Effector CD8-positive, alpha-beta T cell (primary cell): ENCODE measurements around the gene LRRC28.

ENCODE experiments used
- DNase-seq: peaks from one replicate; lab custom pipeline; 2025; lab: John Stamatoyannopoulos, UW

The LRRC28 gene

DNA sequence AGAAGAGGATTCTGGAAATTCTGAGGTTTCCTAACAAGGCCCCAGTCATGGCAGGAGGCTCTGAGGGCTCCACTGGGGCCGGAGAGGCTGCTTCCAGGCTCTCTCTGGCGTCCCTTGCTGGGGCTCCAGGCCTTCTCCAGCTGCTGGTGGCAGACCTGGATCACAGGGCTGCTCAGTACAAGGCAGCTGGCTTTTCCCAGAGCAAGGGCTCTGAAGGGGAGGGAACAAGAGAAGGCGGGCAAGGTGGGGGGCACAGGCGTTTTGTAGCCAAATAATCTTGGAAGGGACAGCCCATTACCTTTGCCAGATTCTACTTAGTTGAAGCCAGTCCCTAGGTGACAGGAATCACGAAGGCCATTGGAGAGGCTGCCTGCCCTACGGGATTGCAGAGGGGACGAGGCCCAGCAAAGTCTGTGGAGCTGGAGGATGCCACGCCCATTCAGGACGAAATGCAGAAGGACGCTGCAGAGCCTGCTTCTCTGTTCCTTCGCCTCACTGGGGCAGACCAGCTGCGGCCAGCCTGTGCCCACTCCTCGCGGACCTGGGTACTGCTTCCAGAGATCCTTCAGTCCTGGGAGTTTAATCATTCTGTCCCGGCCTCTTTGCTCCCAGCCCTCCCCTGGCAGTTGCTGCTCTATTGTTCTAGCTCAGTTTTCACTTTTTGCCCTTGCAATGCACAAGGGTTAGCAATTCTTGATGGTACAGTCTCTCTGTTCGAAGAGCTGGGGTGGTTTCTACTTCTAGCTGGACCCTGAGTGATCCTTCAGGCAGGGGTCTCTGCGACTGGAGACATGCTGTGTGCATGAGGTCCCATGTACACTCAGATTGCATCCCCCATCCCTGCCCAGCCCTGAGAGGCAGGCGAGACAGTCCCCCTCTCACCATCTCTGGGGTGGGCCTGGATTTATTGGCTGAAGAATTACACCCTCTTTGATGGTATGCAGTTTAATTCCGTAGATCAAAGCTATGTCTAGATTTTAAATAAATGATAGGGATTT lies 165.2 kb downstream of the LRRC28 start:
- no peak for DNase-seq

DNA sequence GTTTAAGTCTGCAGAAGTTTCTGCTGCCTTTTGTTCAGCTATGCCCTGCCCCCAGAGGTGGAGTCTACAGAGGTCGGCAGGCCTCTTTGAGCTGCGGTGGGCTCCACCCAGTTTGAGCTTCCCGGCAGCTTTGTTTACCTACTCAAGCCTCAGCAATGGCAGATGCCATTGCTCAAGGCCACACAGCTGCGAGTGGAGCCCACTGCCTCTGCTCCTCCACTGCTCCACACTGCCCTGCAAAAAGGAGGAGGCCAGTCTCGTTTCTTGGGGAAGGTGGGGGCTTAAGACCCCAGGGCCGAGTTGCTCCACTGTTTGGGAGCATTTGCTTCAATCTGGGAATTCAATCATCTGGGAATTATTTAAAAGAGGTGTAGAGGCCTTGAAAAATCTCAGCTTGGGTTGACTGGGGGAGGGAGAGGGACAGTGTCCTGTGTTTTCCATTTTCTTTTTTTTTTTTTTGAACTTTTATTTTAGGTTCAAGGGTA lies 169.9 kb downstream of the LRRC28 start:
- peak; percentile 7 for DNase-seq

DNA sequence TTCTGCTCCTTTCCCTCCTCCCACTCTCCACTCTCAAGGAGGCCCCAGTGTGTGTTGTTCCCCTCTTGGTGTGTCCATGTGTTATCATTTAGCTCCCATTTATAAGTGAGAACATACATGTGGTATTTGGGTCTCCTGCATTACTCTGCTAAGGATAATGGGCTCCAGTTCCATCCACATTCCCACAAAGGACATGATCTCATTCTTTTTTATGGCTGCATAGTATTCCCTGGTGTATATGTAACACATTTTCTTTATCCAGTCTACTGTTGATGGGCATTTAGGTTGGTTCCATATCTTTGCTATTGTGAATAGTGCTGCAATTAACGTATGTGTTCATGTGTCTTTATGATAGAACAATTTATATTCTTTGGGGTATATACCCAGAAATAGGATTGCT lies 170.5 kb downstream of the LRRC28 start:
- no peak for DNase-seq

DNA sequence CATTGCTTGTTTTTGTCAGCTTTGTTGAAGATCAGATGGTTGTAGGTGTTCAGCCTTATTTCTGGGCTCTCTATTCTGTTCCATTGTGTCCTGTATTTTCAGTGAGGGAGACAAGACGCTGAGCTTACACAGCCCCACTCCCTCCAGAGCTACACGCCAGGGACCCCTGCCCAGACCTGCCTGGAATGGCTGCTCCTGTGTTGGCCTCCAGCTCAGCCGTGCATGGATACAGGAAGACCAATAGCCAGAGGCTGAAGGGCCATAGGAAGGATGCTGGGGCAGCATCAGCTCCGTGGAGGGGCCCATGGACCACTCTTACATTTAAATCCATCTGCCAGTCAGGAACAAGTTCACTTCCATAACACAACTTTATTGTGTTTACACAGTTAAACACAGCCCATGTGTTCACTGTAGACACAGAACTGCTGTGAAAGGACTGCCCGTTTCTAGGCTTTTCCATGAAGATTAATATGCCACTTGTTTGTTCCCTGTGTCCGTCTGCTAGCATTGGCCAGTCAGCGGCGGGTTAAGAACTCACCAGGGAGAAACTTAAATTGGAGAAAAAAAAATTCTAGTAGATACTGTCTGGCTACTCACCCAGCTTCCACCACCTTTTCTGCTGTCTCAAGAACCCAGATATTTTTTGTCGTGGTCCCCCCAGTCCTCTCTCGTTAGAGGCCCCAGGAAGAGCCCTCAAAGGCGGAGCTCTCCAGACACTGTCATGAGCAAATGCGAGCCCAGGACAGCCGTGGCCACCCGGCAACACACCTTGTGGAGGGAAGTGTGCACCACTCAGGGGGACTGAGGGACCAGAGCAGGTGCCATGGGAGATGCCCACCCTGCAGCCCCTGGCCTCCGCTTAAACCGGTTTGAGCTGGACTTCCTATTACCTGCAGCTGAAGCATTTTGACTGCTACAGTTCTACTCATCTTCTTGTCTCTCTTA lies 172.2 kb downstream of the LRRC28 start:
- DNase-seq, result no peak

DNA sequence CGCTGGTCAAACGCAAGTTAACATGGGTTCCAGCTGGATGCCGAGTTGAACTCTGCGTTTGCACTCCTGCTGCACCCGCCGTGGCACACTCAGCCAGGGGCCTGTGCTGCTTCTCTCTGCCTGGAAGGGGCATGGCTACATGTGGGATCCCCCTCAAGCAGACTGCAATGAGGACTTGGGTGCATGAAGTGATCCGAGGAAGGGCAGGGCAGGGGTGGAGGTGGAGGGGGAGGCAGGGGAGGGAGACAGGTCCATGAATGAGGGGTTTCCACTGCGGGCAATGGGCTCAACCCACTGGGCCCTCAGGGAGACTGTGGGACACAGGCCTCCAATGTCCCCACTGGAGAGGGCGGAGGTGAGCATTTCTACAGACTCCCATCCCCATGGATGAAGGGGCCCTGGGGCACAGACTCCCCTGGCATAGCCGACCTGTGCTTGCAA lies 172.9 kb downstream of the LRRC28 start:
- DNase-seq, result no peak

DNA sequence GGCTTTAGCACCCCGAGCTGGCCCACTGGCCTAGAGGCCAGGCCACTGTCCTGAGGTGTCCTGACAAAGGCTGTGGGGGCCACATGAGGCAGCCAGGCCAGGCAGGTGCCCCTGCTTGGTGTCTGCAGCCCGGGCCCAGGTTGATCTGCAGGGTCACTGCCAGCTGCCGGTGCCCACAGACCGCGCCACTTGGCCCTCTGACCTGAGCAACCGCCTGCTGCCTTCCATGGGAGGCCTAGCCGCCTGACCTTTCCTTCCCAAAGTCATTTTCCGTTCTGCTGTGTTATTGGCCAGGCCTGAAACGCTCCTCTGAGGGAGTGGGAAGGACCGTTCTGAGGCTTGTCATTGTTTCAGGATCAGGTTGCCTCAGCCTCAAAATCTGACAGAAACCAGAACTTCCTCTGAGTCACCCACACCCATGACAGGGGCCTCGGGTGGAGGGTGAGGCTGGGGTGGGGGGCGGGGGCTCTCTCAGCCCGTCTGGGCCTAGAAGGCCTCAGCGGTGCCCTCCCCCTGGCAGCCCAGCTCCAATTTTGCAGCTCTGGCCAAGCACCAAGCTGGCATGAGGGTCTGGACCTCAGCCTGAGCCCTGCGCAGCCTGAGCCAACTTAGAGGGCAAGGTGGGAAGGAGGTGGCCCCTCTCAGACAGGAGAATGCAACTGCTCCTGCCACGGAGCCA lies 173.8 kb downstream of the LRRC28 start:
- DNase-seq, result peak; percentile 7

DNA sequence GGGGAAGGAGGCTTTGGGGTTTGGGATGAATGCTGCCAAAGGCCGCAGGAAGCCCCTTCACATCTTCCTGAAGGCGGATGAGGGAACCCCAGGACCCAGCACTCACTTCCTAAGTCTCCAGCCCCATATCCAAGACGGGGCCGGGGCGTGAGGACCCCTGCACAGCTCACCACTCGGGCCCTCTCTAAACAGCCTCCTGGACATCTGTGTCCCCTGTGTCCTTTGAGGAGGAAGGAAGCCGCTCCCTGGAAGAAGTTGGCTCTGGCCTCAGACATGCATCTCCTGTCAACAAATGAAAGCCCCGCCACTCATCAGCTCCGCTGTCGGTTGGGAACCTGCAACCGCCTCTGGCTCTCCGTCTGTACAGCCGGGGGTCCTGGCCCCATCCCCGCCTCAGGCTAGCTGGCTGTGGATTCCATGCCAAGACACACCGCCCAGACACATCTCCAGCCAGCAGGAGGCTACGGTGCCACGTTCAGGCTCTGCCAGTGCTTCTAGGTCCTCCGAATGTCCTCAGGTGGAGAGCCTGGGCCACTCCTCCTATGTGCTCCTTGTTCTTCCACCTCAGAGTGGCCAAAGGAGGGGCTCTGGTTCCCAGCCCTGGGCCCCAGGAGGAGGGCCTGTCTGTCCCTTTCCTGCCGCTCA lies 174.5 kb downstream of the LRRC28 start:
- no peak for DNase-seq

DNA sequence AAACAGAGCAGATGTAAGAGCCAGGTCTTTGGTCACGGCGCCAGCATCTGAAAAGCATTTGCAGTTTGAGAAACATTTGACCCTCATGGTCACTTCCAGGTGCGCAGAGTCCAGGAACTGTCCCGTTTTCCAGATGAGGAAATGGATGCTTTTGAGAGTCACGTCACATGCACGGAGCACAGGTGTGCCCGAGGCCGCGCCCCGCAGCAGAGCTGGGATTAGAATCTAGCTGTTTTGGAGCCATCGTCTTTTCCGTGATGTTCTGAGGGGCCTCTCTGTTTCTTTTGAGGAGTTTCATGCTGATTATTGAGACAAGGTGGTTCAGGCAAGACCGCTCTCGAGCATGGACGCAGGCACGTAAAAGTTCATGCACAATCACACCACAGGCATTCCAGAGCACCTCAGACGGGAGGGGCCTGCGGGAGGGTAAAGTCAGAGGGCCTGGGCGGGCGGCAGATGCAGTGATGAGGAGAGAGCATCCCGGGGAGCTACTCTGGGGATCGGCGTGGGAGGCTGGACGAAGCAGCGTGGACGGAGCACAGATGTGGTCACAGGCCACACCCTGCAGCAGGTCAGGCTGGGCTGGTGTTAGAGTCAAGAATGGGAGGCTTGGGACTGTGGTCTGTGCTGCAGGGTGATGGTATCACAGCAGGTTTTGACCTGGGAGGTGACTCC lies 175.3 kb downstream of the LRRC28 start:
- no peak for DNase-seq

DNA sequence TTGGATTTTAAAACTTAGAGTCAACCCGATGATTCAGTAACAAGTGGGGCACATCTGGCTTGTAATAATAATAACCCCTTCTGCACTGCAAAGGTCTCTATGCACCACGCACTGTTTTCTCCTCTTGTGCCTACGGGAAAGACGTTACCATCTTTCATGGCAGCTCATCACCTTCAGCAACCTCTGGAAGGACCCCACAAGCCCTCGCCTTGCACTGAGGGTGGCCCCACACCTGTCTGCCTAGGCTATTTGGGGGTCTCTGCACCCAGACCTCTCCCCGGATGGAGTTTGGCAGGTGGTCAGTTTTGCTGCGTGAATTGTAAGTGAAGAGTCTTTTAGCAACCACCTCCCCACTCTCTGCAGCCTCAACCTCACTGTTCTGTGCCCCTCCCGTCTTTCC lies 175.9 kb downstream of the LRRC28 start:
- no peak for DNase-seq

DNA sequence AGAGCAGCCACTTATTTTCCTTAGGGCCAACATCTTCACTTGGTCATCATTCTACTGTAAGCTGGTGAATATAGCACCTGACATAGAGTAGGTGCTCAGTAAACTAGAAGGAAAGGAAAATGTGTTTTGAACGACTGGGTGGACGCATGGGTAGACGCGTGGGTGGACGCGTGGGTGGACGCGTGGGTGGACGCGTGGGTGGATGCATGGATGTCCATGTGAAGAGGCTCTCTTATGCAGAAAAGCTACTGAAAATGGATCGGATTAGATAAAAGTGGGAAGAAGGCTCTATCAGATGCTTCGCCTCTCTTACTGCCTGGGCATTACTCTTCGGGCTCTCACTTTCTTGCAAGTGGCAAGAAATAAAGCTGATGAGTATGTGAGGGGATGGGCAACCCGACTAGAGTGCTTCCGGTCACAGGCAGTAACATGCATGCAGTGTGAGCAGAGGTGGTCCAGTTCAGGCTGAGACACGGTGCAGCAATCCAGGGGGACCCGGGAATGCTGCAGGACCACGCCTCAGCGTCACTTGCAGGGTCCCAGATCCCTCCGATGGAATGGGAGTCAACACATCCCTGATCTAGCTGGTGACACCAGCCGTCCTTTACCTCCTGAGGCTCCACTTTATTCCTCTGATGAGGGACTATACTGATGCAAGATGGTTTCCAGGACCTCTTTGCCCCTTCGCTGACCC lies 176.5 kb downstream of the LRRC28 start:
- DNase-seq, result no peak

DNA sequence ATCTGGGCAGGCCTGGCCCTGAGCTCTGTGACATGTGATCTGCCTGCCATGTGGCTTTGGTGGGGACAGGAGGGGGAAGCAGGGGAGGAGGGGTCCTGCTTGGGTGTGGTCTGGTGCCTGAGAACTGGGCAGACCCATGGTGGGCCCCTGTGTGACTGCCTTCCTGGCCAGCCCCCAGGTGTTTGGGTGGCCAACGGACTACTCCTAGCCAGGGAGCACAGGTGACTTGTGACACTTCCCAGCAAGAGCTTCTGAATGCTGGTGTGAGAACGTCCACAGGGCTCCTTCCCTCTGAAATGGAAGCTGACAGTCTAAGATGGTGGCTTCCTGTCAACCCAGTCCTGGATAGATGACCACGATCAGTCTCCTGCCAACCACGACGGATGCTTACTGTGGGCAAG lies 178.4 kb downstream of the LRRC28 start:
- DNase-seq, result no peak

DNA sequence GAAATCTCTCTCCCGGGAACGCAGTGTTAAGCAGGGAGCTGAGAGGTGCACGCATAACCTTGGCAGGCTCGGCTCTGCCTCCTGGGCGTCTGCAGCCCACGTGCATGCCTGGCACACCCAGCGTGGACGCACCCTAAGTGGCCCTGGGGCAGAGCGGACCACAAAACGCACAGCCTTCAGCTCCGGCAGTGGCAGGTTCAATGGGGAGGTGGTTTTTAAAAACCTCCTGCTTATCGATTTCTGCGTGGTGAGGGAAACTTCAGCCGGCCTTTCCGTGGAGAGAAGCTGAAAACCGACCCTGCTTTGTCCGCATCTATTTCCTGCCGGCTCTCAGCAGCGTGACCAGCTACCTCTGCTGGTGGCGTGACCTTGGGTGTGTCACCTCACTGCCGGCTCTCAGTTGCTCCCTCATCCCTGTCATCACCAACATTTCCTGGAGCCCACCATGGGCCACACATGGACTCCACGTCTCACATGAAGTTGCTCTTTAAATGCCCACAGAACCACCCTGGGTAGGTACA lies 179.7 kb downstream of the LRRC28 start:
- no peak for DNase-seq

DNA sequence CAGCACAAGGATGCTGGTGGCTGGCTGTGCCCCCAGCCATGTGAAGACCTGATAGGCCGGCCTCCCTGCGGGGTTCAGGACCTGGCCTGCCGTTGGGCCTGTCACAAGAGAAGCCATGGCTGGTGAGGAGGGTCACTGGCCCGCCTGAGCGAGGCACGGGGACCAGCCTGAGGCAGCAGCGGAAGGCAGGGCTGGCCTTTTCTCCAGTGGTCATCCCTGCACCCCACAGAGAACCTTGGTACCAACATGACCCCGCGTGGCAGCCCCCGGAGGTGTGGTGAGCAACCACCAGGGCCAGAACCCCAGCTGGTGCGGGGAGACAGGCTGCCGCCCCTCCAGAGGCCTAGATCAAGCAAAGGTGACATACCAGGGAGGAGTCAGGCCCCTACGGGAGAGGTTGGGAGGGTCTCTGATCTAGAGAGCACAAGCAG lies 180.4 kb downstream of the LRRC28 start:
- DNase-seq, result no peak

DNA sequence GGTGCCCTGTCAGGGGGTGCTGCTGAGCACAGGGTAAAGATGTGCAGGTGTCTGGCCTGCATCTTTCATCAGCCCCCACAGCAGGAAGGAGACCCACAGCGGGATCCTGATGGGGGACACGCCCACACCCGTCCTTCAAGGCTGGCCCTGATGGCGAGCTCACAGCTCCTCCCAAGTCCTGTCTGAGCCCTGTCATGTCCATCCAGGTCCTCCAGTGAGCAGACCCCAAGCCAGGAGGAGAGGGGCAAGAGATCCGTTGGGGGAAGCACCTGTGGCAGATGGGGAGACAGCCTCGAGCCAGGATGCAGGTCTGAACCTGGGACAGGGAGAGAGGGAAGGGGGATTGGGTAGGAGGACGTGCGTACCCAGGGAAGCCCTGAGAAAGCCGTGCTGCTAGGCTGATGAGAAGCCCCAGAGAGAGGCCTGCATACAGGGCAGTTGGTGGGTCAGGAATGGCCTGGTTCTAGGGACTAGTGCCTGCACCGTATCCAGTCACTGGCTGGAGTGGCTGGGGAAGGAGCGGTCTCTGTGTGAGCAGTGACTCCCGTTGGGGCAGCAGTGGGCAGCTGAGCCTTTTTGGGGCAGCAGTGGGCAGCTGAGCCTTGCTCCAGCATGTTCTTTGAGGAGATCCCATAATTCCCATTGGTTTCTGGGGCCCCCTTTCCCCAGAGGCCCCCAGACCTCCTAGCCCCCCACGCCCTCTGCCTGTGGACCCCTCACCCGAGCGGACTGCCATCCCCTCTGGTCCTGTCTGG lies 181.2 kb downstream of the LRRC28 start:
- DNase-seq, result no peak

DNA sequence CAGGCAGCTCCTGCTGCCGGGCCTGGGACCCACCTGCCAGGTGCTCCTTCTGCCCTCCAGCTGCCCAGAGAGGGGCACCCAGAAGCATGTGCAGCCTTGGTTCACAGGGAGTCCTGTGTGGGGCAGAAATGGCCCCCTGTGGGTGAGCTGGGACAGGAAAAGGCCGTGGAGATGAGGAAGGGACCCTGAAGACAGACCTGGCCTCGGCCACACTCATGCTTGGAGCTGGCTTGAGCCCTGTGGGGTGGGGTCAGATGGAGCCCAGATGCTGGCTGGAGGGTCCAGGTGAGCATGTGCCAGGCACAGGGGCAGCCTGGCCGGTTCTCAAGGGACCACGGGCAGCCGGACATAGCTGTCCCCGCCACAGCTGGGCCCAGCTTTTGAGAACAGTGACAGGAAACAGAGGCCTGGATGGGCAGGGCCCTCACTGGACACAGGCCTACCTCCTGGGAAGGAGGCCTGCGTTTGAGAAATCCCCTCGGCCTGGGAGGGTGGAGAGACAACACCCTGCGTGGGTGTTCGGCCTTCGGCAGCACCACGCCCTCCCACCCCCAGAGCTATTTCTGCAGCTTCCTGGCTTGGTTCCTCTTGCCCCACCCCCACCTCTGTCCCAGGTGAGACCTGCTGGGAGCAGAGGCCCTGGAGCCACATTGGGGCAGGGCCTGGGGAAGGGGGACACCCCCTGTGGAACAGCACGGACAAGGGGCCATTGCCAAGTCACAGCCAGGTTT lies 181.9 kb downstream of the LRRC28 start:
- peak; percentile 10 for DNase-seq

DNA sequence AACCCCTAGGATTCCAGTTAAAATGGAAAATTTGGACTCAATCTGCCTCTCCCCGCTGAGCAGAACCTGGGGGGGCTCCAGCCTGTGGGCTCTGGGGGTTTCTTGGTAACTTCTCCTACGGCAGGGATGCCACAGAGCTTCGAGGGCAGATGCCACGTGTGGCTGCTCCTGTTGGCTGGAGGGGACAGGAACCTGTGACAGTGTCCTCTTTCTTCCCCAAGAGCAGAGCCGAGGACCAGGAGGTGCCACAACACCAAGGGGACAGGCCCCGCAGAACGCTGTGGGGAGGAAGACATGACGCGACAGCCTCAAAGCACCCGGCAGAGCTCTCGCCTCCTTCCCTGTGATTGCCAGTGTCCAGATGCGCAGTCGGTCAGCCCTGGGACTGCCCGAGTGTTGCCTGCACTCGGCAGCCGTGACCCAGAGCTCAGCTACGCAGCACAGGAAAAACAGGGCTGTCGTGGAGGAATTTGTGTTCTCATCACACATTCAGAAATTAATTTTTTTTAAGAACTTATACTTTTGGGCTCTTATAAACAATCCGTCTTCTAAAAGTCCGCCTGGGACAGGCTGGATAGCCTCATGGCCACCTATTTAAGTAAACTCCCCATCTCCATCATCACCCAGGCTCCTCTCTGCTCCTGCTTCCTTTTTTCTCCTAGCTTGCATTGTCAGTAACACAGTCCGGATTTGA lies 182.6 kb downstream of the LRRC28 start:
- no peak for DNase-seq

DNA sequence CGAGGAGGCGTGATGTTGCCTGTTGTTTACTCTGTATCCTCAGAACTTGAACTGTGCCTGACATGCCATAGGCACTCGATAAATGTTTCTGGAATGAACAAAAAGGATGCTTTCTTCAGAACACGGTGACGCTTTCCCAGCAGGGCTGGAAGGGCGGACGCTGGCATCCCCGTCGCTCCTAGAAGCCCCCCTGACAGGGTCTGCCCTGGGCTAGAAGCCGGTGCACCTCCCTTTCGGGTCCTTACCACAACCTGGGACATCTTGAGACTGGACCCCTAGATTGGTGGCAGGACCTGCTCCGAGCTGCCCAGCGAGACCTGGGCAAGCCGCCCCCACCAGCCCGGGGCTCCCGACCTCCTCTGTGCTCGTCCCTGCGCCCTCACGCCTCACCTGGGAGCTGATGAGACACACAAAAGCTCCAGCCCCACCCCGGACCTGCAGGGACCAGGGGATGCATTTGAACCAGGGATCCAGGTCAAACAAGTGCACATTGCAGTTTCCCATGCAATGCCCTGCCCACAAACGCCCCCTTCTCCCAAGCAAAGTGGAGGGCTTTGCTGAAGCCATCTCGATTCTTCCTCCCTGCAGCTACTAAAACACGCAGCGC lies 183.3 kb downstream of the LRRC28 start:
- no peak for DNase-seq
